GM18502 (cell line): Measurements from ENCODE around the gene ADAM12.
"Not testable (repeated sequence)": the region's sequence is repeated elsewhere in the genome, so short reads cannot be mapped to it uniquely, and the experiment has no call there.

Experiments used
- ATAC-seq: cut with Tn5 transposase; IDR thresholded peaks from one replicate; pipeline ENCODE4 v1.9.1; 2021; ENCODE audit warnings: mild to moderate bottlenecking; ENCODE audit not compliant: unreplicated experiment, poor library complexity

The ADAM12 gene

GRCh38 chr10:126270111-126270510, 118.2 kb downstream of the ADAM12 start:
- no peak for ATAC-seq

- no peak for ATAC-seq
Measured at GRCh38 chr10:126268013-126268920, 120.0 kb downstream of the ADAM12 start.

DNA sequence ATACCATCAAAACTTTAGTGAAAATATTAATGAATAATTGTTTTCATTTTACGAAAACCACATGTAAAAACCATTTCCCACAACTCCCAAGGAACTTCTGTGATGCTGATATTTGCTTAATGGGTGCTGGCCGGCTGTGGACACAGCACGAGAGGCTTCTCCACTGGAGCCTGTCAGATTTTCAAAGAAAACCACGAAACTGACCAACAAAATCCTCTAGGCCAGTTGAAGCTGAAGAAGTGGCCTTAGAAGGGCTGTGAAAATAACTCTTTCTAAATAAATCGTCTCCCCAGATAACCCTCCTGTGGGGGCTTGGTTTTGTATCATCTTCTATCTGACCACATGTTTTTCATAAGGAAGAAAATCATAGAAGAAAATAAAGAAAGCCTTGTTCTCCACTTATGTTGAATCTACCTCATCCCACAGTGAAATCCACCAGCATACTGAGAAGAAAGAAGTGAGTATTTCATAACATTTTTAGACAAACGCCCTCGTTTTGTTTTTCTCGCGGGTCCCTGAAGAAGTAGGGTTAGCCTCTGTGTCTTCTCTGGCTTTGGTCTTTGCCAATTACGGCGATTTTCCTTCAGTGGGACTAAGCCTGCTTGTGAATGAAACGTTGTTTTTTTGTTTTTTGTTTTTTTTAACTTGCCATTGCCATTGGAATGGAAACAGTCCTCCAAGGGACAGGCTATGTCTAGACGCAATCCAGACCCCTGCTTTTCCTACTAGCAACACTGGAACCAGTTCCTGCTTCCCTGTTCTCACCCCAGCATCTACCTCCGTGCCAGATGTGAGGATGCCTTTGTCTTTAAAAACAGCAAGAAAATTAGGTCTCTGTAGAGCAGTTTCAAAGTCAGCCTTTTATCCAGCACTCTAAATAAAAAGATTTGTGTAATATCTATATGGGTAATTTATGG, 123.9 kb downstream of the ADAM12 start:
- no peak for ATAC-seq

- no peak for ATAC-seq
Measured at GRCh38 chr10:126263006-126263676, 125.1 kb downstream of the ADAM12 start.

DNA sequence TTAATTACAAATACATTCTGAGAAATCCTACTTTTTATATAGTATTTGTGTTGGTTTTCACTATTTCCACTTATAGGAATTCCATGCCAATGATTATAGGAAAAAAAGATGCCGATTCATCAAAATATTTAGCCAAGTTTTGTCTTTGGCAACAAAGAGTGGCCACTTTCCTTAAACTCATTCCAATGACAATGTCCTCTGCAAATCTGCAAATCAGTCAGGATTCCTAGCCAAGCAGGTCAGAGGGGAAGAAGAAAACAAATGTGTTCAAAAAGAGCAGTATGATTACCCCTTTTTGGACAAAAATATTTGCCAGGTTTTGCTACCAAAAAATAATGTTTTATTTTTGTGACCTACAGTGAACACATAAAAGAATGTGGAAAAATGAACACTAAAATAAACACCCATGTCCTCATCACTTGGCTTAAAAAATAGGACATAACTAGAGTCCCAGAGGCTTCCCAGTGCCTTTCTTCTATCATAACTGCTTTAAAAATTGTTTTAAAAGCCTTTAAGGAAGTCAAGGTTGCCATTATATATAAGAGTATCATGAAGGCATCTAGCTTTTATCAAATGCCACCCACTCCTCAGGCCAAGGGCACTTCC, 125.9 kb downstream of the ADAM12 start:
- no peak for ATAC-seq

GRCh38 chr10:126259760-126260479, 128.4 kb downstream of the ADAM12 start:
- ATAC-seq, result no peak

DNA sequence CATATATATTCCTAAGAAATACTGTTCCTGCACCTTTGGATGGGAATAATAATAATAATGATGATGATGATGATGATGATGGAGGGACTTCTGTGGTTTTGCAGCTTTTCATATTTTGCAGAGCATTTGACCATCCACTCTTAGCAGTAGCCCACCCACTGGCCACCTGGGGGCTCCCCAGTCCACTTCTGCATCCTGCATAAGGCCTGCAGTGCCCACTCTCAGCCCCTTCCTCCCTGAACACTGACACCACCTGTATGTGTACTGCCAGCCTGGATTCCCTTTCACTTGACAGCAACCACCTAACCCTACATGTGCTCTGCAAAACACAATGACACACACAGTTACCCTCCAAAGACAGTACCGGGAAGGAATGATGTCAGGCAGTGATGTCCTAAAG, 131.4 kb downstream of the ADAM12 start:
- no peak for ATAC-seq

DNA sequence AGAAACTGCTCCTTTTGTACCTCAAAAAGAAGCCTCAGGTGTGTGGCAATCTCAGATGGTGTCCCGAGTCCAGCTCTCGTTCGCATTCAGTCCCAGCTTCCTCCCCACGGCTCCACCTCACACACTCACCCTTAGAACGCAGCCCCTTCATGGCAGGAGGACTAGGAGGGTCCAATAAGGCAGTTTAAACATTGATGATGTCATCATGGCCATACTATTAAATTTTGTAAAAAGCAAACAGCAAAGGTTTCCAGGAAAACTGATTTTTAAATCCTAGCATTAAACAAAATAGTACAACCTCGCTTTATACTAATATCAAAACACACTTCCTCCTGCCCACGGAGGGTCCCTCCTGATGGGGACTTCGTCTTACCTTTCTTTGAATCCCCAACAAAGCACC, 133.0 kb downstream of the ADAM12 start:
- no peak for ATAC-seq

- ATAC-seq, result no peak
Measured at GRCh38 chr10:126253611-126253998, 134.7 kb downstream of the ADAM12 start.

- no peak for ATAC-seq
Measured at GRCh38 chr10:126252884-126253610, 135.2 kb downstream of the ADAM12 start.

DNA sequence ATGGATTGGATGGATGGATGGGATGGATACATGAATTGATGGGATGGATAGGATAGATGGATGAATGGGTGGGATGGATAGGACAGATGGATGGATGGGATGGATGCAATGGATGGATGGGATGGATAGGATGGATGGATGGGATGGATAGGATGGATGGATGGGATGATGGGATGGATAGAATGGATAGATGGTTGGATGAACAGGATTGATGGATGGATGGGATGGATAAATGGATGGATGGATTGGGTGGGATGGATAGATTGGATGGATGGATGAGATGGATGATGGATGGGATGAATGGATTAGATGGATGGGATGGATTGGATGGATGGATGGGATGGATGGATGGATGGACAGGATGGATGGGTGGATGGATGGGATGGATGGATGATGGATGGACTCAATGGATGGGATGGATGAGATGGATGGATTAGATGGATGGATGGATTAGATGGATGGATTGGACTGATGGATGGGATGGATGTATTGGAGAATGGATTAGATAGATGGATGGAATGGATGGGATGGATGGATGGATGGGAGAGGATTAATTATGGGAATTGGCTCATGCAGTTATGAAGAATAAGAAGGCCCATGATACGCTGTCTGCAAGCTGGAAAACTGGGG, 136.4 kb downstream of the ADAM12 start:
- no peak for ATAC-seq

DNA sequence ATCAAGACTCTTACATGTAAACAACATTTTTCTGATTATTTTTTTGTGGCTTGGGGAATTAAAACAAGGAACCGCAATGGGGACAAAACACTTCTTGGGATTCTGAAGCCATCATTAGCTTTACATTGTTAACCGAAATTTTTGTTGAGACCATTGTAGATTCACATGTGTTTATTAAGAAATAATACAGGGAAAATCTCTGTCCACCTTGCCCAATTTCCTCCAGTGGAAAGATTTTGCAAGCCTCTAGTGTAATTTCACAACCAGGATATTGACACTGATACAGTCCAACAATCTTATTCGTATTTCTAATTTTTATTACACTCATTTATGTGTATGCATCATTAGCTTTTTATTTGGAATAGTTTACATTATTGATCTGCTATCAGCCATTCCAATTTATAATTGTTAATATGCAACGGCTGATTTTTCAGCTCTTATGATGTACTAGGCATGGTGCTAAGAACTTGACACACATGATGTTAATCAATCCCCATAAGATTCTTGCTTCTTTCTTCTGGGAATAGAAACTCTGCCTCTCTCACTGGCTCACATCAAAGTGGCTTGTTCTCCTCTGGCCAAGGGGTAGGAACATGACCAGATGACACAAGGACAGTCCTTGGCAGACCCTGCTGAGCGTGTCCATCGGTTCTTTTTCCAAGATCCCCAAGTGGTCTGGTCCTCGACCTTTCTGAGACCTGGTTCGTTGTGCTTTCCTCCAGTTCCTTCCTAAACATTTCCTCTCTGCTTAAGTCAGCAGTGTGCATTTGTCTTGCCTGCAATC, 137.6 kb downstream of the ADAM12 start:
- no peak for ATAC-seq

DNA sequence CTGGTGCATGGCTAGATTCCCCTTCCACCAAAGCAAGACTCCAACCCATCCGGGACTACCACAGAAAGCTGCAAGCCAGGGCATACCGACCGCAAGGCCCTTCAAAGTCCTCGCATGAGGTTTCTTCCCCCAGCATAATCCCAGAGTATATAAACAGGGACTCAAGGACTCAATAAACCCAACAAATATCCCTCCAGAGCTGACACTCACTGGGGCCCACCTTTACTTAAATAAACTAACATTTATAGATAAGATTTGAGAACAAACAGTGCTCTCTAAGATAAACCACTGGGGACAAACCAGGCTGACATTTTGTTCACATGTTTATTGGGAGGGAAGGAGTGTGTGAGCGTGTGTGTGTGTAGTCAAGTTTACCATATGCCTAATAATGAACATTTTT, 138.2 kb downstream of the ADAM12 start:
- ATAC-seq, result no peak

- ATAC-seq, result no peak
Measured at GRCh38 chr10:126247446-126247975, 140.8 kb downstream of the ADAM12 start.

DNA sequence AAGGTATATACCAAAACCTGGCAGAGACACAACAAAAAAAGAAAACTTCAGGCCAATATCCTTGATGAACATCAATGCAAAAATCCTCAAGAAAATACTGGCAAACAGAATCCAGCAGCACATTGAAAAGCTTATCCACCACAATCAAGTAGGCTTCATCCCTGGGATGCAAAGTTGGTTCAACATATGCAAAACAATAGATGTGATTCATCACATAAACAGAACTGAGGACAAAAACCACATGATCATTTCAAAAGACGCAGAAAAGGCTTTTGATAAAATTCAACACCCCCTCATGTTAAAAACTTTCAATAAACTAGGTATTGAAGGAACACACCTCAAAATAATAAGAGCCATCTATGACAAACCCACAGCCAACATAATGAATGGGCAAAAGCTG, 141.9 kb downstream of the ADAM12 start:
- not testable (repeated sequence) for ATAC-seq

DNA sequence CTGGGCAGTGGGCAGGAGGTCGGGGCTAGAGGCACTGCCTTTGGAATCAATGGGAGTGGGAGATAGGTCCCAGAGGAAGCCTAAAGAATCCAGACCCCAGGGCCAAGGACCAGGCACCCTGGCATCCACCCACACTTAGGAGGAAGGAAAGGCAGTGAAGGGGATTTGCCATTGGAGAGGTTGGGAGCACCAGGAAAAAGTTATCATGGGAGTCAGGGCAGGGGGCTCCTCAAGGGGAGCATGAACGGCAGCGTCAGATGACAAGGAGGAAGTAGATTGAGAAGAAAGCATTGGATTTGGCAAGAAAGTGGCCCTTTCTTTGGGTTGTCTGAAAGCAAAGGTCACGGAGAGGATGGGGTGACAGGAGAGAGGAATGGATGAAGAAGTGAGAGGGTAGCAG, 142.8 kb downstream of the ADAM12 start:
- no peak for ATAC-seq

- no peak for ATAC-seq
Measured at GRCh38 chr10:126243971-126244370, 144.3 kb downstream of the ADAM12 start.

DNA sequence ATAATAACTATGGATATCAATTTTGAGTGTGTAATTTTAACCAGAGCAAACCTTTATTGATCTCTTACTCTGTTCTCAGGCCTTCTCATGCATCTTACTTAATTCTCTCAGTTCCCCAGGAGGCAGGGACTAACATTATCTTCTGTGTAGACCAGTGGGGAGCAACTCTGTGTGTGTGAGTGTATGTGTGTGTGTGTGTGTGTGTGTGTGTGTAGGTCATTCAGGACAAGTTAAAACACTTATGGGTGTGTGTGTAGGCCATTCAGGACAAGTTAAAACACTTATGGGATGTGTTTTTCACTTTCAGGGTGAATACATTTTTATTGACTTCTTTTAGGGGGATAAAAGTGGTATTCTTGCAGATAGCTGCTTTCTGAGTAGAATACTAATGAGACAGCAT, 145.0 kb downstream of the ADAM12 start:
- no peak for ATAC-seq
